ENCODE results near the gene PPP6C.

- TF ChIP-seq CTCF (IDR thresholded peaks at IDR 0.05; ENCODE audit: low read length): no peak
- no peak for TF ChIP-seq EZH2 (optimal IDR thresholded peaks at IDR 0.05; ENCODE audit: low read depth, low read length)
These were observed 39.0 kb downstream of the PPP6C start for GRCh38 chr9:125150349-125151245.

Data from MM.1S (cell line).